H1 (cell line): ENCODE measurements around the gene PIK3R5. TPM values are rescaled to one million over a fixed set of nuclear protein-coding genes. Genes with fewer than 3 reads are reported as not detected.

ENCODE experiments used
- CTCF ChIA-PET: fragments of 300-600 bp; sonication (Branson Sonifier 250); formaldehyde crosslinking; loops from one replicate; lab custom pipeline; 2021; ENCODE audit not compliant: partially characterized antibody; lab: Charles Lee
- POLR2A ChIA-PET: fragments of 300-600 bp; sonication (Branson Sonifier 250); formaldehyde crosslinking; loops from one replicate; lab custom pipeline; 2021; ENCODE audit warnings: inconsistent platforms; ENCODE audit not compliant: partially characterized antibody; lab: Charles Lee
- DNase-seq, 2 experiments: peaks; one replicate each; pipeline versions ENCODE4 v3.0.0 to v3.0.0-alpha.2; 2010 to 2022; ENCODE audit warnings: low spot score in 2 of 2, low read depth in 1 of 2, mixed read lengths in 1 of 2
- FAIRE-seq: peaks from 2 replicates; lab custom pipeline; 2011; peaks lifted over from hg19 to GRCh38; lab: Jason Lieb, UNC
- H2AFZ ChIP-seq: 2 replicates; pipeline ENCODE4 v1.8.1; 2012; ENCODE audit warnings: low read length, inconsistent platforms
- H2AK5ac ChIP-seq: 2 replicates; pipeline ENCODE4 v1.6.1; 2013; ENCODE audit warnings: low read depth, low read length
- H2BK120ac ChIP-seq: replicated peaks from 2 replicates; pipeline ENCODE3; 2013; ENCODE audit warnings: low read depth, low read length, inconsistent platforms
- H2BK12ac ChIP-seq: 2 replicates; pipeline ENCODE4 v1.6.1; 2013; ENCODE audit warnings: low read depth, low read length
- H2BK15ac ChIP-seq: 2 replicates; pipeline ENCODE4 v1.6.1; 2013; ENCODE audit warnings: low read length
- H2BK20ac ChIP-seq: 2 replicates; pipeline ENCODE4 v1.6.1; 2013; ENCODE audit warnings: low read length
- H2BK5ac ChIP-seq: 2 replicates; pipeline ENCODE4 v1.6.1; 2013; ENCODE audit warnings: low read depth, low read length
- H3K14ac ChIP-seq: 2 replicates; pipeline ENCODE4 v1.6.1; 2013; ENCODE audit warnings: inconsistent platforms; ENCODE audit not compliant: insufficient read length
- H3K18ac ChIP-seq: 2 replicates; pipeline ENCODE4 v1.6.1; 2013; ENCODE audit warnings: low read length; ENCODE audit errors: extremely low read depth
- H3K23ac ChIP-seq: 2 replicates; pipeline ENCODE4 v1.6.1; 2013; ENCODE audit warnings: inconsistent platforms; ENCODE audit not compliant: insufficient read length
- H3K23me2 ChIP-seq: 2 replicates; pipeline ENCODE4 v1.6.1; 2013; ENCODE audit warnings: low read depth, low read length
- H3K27ac ChIP-seq: 2 replicates; pipeline ENCODE4 v1.6.1; 2011; ENCODE audit warnings: low read depth, low read length, inconsistent platforms
- H3K27me3 ChIP-seq, 4 experiments: replicated peaks in 1 of 4; 1 replicate in 1 of 4; 2 replicates in 3 of 4; pipeline versions ENCODE4 v1.6.1 to v1.8.1; 2011 to 2013; ENCODE audit warnings: low read length in 3 of 4, mild to moderate bottlenecking in 3 of 4, inconsistent platforms in 2 of 4, mixed read lengths in 2 of 4, moderate library complexity in 1 of 4; ENCODE audit not compliant: control insufficient read depth in 3 of 4, insufficient read depth in 3 of 4; ENCODE audit errors: extremely low read depth in 1 of 4
- H3K36me3 ChIP-seq, 4 experiments: 2 replicates each; pipeline versions ENCODE4 v1.6.1 to v1.8.1; 2011 to 2013; ENCODE audit warnings: mild to moderate bottlenecking in 4 of 4, low read length in 3 of 4, moderate library complexity in 2 of 4, control low read depth in 1 of 4, inconsistent platforms in 1 of 4; ENCODE audit not compliant: insufficient read depth in 4 of 4, control insufficient read depth in 2 of 4
- H3K4ac ChIP-seq: replicated peaks from 2 replicates; pipeline ENCODE3; 2013; ENCODE audit warnings: low read length, low read depth, mixed read lengths, inconsistent platforms; ENCODE audit not compliant: insufficient read length
- H3K4me1 ChIP-seq, 4 experiments: replicated peaks in 1 of 4; 1 replicate in 1 of 4; 2 replicates in 3 of 4; pipeline versions ENCODE4 v1.6.1 to v1.8.1; 2011 to 2013; ENCODE audit warnings: low read length in 3 of 4, inconsistent platforms in 2 of 4, mixed read lengths in 1 of 4; ENCODE audit not compliant: insufficient read depth in 4 of 4, control insufficient read depth in 3 of 4
- H3K4me2 ChIP-seq, 2 experiments: 2 replicates each; pipeline versions ENCODE4 v1.6.1 to v1.8.1; 2011 to 2013; ENCODE audit warnings: low read depth in 2 of 2, low read length in 2 of 2, control low read depth in 1 of 2, inconsistent platforms in 1 of 2, mild to moderate bottlenecking in 1 of 2; ENCODE audit not compliant: insufficient read depth in 1 of 2
- H3K4me3 ChIP-seq, 4 experiments: fragments of 200-600, 300-600 bp in 1 of 4; sonication (generic), shearing (Covaris generic), sonication (Bioruptor Twin) in 1 of 4; 2 replicates each; pipeline versions ENCODE4 v1.5.1 to v1.8.1; 2011 to 2016; ENCODE audit warnings: low read length in 4 of 4, low read depth in 3 of 4, control low read depth in 2 of 4, inconsistent platforms in 2 of 4, mild to moderate bottlenecking in 2 of 4, mixed read lengths in 1 of 4, moderate library complexity in 1 of 4; ENCODE audit not compliant: insufficient read depth in 2 of 4; ENCODE audit errors: extremely low read depth in 1 of 4
- H3K56ac ChIP-seq: replicated peaks from 2 replicates; pipeline ENCODE3; 2013; ENCODE audit warnings: low read depth, mild to moderate bottlenecking, mixed read lengths, low read length, inconsistent platforms; ENCODE audit not compliant: insufficient read length
- H3K79me1 ChIP-seq: 2 replicates; pipeline ENCODE4 v1.6.1; 2013; ENCODE audit warnings: low read depth, low read length, control low read depth
- H3K79me2 ChIP-seq, 2 experiments: 2 replicates each; pipeline versions ENCODE4 v1.6.1 to v1.8.1; 2012 to 2013; ENCODE audit warnings: low read length in 2 of 2, mild to moderate bottlenecking in 2 of 2, inconsistent platforms in 1 of 2; ENCODE audit not compliant: insufficient read depth in 2 of 2, control insufficient read depth in 1 of 2
- H3K9ac ChIP-seq, 4 experiments: replicated peaks in 1 of 4; 1 replicate in 1 of 4; 2 replicates in 3 of 4; pipeline versions ENCODE4 v1.6.1 to v1.8.1; 2011 to 2013; ENCODE audit warnings: low read depth in 3 of 4, low read length in 3 of 4, control low read depth in 2 of 4, mild to moderate bottlenecking in 2 of 4, moderate library complexity in 2 of 4, inconsistent platforms in 1 of 4; ENCODE audit errors: extremely low read depth in 1 of 4
- H3K9me3 ChIP-seq, 2 experiments: 2 replicates each; pipeline versions ENCODE4 v1.6.1 to v1.8.1; 2012 to 2013; ENCODE audit warnings: mild to moderate bottlenecking in 2 of 2, moderate library complexity in 2 of 2, control low read depth in 1 of 2, inconsistent platforms in 1 of 2, low read depth in 1 of 2, low read length in 1 of 2, mixed read lengths in 1 of 2; ENCODE audit not compliant: insufficient read depth in 2 of 2
- H4K20me1 ChIP-seq, 2 experiments: replicated peaks in 1 of 2; 2 replicates each; pipeline versions ENCODE3 to v1.8.1; 2011 to 2013; ENCODE audit warnings: inconsistent platforms in 2 of 2, low read length in 2 of 2, mild to moderate bottlenecking in 1 of 2; ENCODE audit not compliant: insufficient read depth in 2 of 2, control insufficient read depth in 1 of 2
- H4K5ac ChIP-seq: 2 replicates; pipeline ENCODE4 v1.6.1; 2013; ENCODE audit warnings: low read length, low read depth, mixed read lengths, inconsistent platforms; ENCODE audit not compliant: insufficient read length
- H4K8ac ChIP-seq: 2 replicates; pipeline ENCODE4 v1.8.0; 2013; ENCODE audit warnings: mild to moderate bottlenecking, moderate library complexity, low read length, inconsistent platforms; ENCODE audit not compliant: insufficient read depth; ENCODE audit errors: extremely low read depth
- H4K91ac ChIP-seq: replicated peaks from 2 replicates; pipeline ENCODE3; 2013; ENCODE audit warnings: low read length, mixed read lengths, inconsistent platforms; ENCODE audit not compliant: insufficient read length
- CEBPB ChIP-seq: IDR thresholded peaks from 2 replicates; pipeline ENCODE4 v1.6.1; 2012; ENCODE audit warnings: low read depth, low read length
- CHD1 ChIP-seq: IDR thresholded peaks from 2 replicates; pipeline ENCODE4 v1.6.1; 2012; ENCODE audit warnings: low read depth, low read length, improper control_type of control experiment
- RXRA ChIP-seq: IDR thresholded peaks from 2 replicates; pipeline ENCODE4 v1.6.1; 2011; ENCODE audit warnings: low read depth, mild to moderate bottlenecking, low read length, moderate library complexity; ENCODE audit not compliant: insufficient read depth
- SP4 ChIP-seq: IDR thresholded peaks from 2 replicates; pipeline ENCODE4 v1.6.1; 2012; ENCODE audit warnings: low read length, inconsistent platforms
- ZNF274 ChIP-seq: IDR thresholded peaks from 2 replicates; pipeline ENCODE4 v1.7.0; 2012; ENCODE audit warnings: low read length, borderline replicate concordance; ENCODE audit errors: extremely low read depth
- WGBS, 2 experiments: shearing (Covaris generic) in 1 of 2; methylation state at CpG; one replicate each; pipeline versions ENCODE4 v1.1.6 to v1.1.7; 2013 to 2015; ENCODE audit warnings: low lambda C conversion rate in 2 of 2, mixed read lengths in 2 of 2, inconsistent platforms in 1 of 2, low coverage in 1 of 2, missing lambda C conversion rate in 1 of 2; ENCODE audit not compliant: insufficient replicate concordance in 2 of 2, insufficient coverage in 1 of 2, insufficient read length in 1 of 2; ENCODE audit errors: extremely low coverage in 1 of 2, missing lambda C conversion rate in 1 of 2; 5-methylcytosine and 5-hydroxymethylcytosine counted together
- polyA plus RNA-seq, 7 experiments: library from polyadenylated mRNA; depleted of rRNA in 3 of 7; stranded (reverse) in 5 of 7; unstranded in 2 of 7; fragments of >200 nt in 5 of 7; fragments of 200-250 nt in 2 of 7; gene quantifications; 1 replicate in 5 of 7; 2 replicates in 1 of 7; 4 replicates in 1 of 7; pipeline versions ENCODE4 v1.2.1 to v1.2.3, GENCODE V29; 2011 to 2013; ENCODE audit warnings: missing spikeins in 2 of 7, mixed read lengths in 2 of 7
- total RNA-seq: library from RNA; stranded (reverse); fragmentation: NEBNext Ultra II Directional; extraction: Animal tissue kit (Norgen Biotek cat#: 25700); gene quantifications from 2 replicates; pipeline ENCODE4 v1.2.1, GENCODE V29; 2021

PIK3R5 gene
- total and polyA plus RNA-seq, 2 of the 8 experiments (the other 6 are each of a cell fraction or from before 2014, with no cell fraction given): 2.7 to 4.3 TPM

DNA sequence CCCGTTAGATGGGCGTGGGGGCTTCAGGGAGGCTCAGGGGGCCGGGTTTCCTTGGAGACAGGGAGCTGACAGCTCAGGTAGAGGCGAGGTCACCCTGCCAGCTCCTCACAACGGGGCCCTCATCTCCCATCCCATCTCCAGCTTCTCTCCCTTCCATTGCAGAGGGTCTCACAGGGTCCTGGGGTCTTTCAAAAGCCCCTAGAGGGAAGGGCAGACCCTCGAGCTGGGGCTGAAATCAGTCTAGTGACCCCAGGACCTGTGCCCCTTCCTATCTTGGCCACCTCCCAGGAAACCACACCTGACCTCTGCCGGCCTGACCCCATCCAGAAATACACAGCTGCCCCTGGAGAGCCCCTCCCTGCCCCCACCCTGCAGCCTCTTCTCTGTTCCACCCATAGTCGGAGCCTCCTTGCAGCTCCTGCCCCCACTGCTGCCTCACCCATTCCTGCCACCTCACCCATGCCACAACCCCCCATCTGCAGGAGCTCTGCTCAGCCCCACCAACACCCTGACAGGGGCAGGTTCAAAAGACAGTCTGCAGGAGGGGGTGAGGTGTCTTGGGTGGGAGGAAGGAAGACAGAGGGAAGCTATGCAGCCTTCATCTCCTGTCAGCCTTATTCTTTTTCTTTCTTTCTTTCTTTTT is 23.4 kb downstream of the PIK3R5 start:
- no peak overlapping the region for H4K91ac ChIP-seq
- no peak overlapping the region for H2BK5ac ChIP-seq
- no peaks in the 10 kb centered on the region for H3K36me3 ChIP-seq
- H2AFZ ChIP-seq: no peak overlapping the region
- no peak overlapping the region for H3K4me3 ChIP-seq
- POLR2A ChIA-PET: no interaction called here
- H2BK12ac ChIP-seq: no peak overlapping the region
- no peaks in the 10 kb centered on the region for H4K20me1 ChIP-seq
- H2BK15ac ChIP-seq: no peak overlapping the region
- peaks cover 2 to 6% (median 6%) of the 10 kb centered on the region in 4 experiments; a peak in 5 of 7 replicates for H3K4me1 ChIP-seq
- H3K23me2 ChIP-seq: no peaks in the 10 kb centered on the region
- no peak overlapping the region for H2BK20ac ChIP-seq
- H2AK5ac ChIP-seq: no peak overlapping the region
- no peak overlapping the region for H3K14ac ChIP-seq
- no peak overlapping the region for H3K27ac ChIP-seq
- H3K18ac ChIP-seq: no peak overlapping the region
- H3K27me3 ChIP-seq: no peaks in the 10 kb centered on the region
- TF ChIP-seq RXRA (no peak), CEBPB (no peak), SP4 (no peak), CHD1 (no peak), ZNF274 (no peak)
- no peak overlapping the region for H3K4me2 ChIP-seq
- CTCF ChIA-PET: interaction anchor here (0.6 to 2.1 kb wide), 4 partner anchors 18 to 179 kb away, joined by 3 to 4 read pairs (median 4); no protein-coding TSS in a partner anchor
- WGBS, 2 experiments: 89% methylated on average over 6 of the region's 8 CpGs; no CpG with 5 or more reads in 1 of the 2 experiments
- H4K5ac ChIP-seq: no peak overlapping the region
- H3K79me2 ChIP-seq: no peaks in the 10 kb centered on the region
- no peak overlapping the region for H4K8ac ChIP-seq
- FAIRE-seq (no peak), DNase-seq (no peak)
- no peak overlapping the region for H3K9ac ChIP-seq
- no peaks in the 10 kb centered on the region for H3K79me1 ChIP-seq
- no peak overlapping the region for H3K23ac ChIP-seq
- H3K56ac ChIP-seq: no peak overlapping the region
- H3K9me3 ChIP-seq: no peaks in the 10 kb centered on the region
- no peak overlapping the region for H3K4ac ChIP-seq
- no peak overlapping the region for H2BK120ac ChIP-seq
